ENCODE measurements around the gene MAP4K4. TPM values are rescaled to one million over a fixed set of nuclear protein-coding genes. Genes with fewer than 3 reads are reported as not detected.

MAP4K4 gene
- total RNA-seq, 2 donors from 2014 or later: 53.5 to 75.8 TPM

DNA sequence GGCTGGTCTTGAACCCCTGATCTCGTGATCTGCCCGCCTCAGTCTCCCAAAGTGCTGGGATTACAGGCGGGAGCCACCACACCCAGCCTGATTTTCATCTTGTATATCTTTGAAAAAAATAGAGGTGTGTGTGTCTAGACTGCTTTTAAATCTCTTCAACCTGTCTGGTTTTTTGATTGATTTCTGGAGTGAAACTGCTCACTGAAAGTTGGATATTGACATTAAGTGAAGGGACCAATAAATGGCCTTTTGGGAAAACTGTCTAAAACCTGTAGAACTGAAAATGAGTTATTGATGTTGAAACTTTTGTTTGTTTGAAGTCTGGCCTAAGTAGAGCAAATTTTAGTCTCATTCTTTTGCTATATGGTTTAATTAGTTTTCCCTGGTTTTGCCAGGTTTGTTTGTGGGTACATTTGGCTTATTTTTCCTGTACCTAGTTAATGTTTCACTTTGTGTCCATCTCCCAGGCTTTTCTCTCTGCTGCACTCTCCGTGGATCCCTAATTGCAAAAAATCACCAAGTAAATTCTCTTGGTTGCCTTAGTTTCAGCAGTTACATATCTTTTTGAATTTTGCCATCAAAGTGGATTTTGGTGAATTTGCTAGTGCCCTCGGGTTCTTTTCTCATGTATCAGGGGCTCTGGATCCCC, 144.3 kb downstream of the MAP4K4 start:
- intact Hi-C loops (cut with DNase I): loop anchor here in 1 of 2 donors (10.0 kb wide), 1 partner anchor 407 kb away; no protein-coding TSS in a partner anchor
- no peak for DNase-seq (ENCODE audit: low spot score)

GRCh38 chr2:101842471-101842870, 145.0 kb downstream of the MAP4K4 start:
- intact Hi-C loops (cut with DNase I): loop anchor here in 1 of 2 donors (10.0 kb wide), 1 partner anchor 408 kb away; no protein-coding TSS in a partner anchor

DNA sequence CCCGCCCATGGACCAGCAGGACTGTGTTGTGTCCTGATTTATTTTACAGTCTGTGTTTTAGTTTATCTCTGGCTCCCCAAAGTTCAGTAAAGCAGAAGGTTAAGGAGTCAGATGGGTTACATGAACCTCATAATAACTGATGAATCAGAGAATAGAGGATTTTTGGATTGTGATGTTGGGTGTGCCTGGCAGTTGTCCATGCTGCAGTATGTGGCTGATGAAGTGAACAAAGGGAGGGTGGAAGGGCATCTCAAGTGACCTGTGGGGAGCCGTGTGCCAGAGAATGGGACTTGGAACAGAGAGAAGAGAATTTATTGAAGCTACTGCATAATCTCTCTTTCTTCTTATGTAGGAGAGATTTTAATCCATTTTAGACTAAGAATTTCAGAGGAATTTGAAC, 145.5 kb downstream of the MAP4K4 start:
- no peak for DNase-seq (ENCODE audit: low spot score)
- intact Hi-C loops (cut with DNase I): loop anchor here in 1 of 2 donors (10.0 kb wide), 1 partner anchor 408 kb away; no protein-coding TSS in a partner anchor

More at GRCh38 chr2:101842471-101842870, 145.0 kb downstream of the MAP4K4 start:
- no peak for DNase-seq (ENCODE audit: low spot score)

- DNase-seq (ENCODE audit: low spot score): no peak
- intact Hi-C loops (cut with DNase I): loop anchor here in 1 of 2 donors (10.0 kb wide), 1 partner anchor 409 kb away; no protein-coding TSS in a partner anchor
Observed at GRCh38 chr2:101843471-101843870, 146.0 kb downstream of the MAP4K4 start.

DNA sequence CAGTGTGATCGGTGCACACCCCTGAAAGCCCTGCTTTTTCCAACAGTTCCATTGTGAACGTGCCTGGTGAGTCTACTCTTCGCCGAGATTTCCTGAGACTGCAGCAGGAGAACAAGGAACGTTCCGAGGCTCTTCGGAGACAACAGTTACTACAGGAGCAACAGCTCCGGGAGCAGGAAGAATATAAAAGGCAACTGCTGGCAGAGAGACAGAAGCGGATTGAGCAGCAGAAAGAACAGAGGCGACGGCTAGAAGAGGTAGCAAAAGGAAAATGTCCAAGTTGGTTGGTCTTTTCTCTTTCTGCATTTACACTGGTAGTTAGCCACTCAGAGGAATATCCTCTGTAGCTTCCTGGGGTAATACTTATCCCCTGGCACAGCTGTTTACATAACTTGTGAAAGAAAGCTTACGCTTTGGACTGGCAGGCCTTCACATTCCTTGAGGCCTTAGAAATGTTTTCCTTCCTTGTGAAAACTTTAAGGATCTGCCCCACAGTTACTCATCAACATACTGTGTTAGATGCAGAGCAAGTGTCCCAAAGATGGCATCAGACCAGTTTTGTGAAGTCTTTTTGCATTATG, 146.6 kb downstream of the MAP4K4 start:
- DNase-seq (ENCODE audit: low spot score): no peak
- intact Hi-C loops (cut with DNase I): loop anchor here in 1 of 2 donors (10.0 kb wide), 1 partner anchor 409 kb away; no protein-coding TSS in a partner anchor

DNA sequence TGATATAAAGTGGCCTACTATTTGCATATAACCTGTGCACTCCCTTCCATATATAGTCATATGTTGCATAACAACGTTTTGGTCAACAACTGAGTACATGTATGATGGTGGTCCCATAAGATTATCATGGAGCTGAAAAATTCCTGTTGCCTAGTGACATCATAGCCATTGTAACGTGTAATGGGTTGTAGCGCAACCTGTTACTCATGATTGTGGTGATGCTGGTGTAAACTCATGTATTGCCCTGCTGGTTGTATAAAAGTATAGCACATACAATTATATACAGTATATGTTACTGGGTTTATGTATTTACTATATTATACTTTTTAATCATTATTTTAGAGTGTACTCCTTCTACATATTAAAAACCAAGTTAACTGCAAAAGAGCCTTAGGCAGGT, 149.5 kb downstream of the MAP4K4 start:
- intact Hi-C loops (cut with DNase I): loop anchor here in 1 of 2 donors (10.0 kb wide), 1 partner anchor 412 kb away; no protein-coding TSS in a partner anchor
- DNase-seq (ENCODE audit: low spot score): no peak

GRCh38 chr2:101847661-101848339, 150.3 kb downstream of the MAP4K4 start:
- DNase-seq (ENCODE audit: low spot score): no peak
- intact Hi-C loops (cut with DNase I): loop anchor here in 1 of 2 donors (10.0 kb wide), 1 partner anchor 413 kb away; no protein-coding TSS in a partner anchor

- intact Hi-C loops (cut with DNase I): loop anchor here in 1 of 2 donors (10.0 kb wide), 1 partner anchor 414 kb away; no protein-coding TSS in a partner anchor
- DNase-seq (ENCODE audit: low spot score): no peak
Observed at GRCh38 chr2:101848769-101849410, 151.4 kb downstream of the MAP4K4 start.

- intact Hi-C loops (cut with DNase I): no loop called here
Observed at GRCh38 chr2:101850450-101850849, 152.9 kb downstream of the MAP4K4 start.

DNA sequence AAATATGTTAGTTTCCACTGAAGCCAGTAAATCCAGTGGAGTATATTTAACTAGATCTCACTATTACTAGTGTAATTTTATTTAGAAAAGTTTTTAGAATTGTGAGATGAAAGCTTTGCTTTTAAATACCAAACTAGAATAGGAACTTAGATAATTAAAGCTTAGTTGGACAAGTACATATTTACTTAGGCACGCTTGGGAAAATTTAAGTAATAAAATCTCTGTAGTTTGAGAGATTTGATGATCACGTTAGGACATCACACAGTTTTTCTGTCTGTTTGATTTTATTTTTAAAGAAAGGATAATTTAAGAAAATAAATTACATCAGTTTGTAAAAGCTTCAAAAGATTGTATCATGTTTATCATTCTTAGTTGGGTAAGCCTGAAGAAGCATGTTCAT, 153.5 kb downstream of the MAP4K4 start:
- intact Hi-C loops (cut with DNase I): no loop called here
- no peak for DNase-seq (ENCODE audit: low spot score)

More at GRCh38 chr2:101850450-101850849, 152.9 kb downstream of the MAP4K4 start:
- no peak for DNase-seq (ENCODE audit: low spot score)

GRCh38 chr2:101852824-101853223, 155.3 kb downstream of the MAP4K4 start:
- no peak for DNase-seq (ENCODE audit: low spot score)
- intact Hi-C loops (cut with DNase I): no loop called here

GRCh38 chr2:101854877-101855276, 157.4 kb downstream of the MAP4K4 start:
- DNase-seq (ENCODE audit: low spot score): no peak
- intact Hi-C loops (cut with DNase I): no loop called here

DNA sequence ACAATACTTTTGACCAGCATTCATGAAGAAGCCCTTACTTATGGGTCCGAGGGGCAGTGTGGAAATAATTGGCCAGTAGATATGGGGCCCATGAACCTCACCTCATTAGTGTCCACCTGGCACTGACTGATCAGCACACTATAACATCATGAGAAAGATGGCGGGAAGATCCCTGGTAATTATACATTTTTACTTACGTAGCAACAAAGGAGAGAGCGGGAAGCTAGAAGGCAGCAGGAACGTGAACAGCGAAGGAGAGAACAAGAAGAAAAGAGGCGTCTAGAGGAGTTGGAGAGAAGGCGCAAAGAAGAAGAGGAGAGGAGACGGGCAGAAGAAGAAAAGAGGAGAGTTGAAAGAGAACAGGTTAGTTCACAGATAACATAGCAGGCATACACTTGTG, 158.3 kb downstream of the MAP4K4 start:
- DNase-seq (ENCODE audit: low spot score): no peak
- intact Hi-C loops (cut with DNase I): no loop called here

- DNase-seq (ENCODE audit: low spot score): no peak
Observed at GRCh38 chr2:101858246-101858645, 160.7 kb downstream of the MAP4K4 start.

DNA sequence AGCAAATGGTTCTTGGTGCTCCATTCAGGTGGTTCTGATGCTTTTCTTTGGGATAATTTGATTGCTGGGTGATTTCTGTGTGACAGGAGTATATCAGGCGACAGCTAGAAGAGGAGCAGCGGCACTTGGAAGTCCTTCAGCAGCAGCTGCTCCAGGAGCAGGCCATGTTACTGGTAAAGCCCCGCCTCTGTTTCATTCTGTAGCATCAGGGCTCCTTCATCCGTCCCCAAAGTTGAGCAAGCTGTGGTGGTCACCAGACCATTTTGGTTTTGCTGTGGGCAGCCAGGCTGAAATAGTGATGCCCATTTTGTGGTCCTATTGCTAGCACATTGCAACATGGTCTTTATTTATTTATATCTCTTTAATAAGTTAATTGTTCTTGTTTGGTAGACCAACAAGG, 161.4 kb downstream of the MAP4K4 start:
- intact Hi-C loops (cut with DNase I): no loop called here
- DNase-seq (ENCODE audit: low spot score): no peak

More at GRCh38 chr2:101858246-101858645, 160.7 kb downstream of the MAP4K4 start:
- intact Hi-C loops (cut with DNase I): no loop called here

- intact Hi-C loops (cut with DNase I): no loop called here
- no peak for DNase-seq (ENCODE audit: low spot score)
Observed at GRCh38 chr2:101859604-101860003, 162.1 kb downstream of the MAP4K4 start.

DNA sequence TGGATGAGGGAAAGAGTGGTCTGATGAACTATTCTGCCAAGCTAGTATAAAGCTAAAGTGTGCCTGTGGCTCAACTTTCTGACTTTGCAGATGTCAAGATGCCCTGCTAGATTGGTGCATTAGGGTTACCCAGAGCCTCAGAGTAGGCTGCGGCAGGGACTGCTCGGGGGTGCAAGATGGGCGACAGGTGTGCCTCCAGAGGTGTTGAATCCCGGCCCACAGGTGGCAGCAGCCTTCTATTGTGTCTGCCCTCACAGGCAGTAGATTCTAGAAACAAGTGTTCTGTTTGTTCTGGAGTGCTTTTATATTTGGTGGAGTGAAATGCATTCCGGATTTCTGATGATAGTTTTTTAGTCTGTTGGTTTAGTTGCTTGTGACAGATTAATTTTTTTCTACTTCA, 162.7 kb downstream of the MAP4K4 start:
- DNase-seq (ENCODE audit: low spot score): no peak
- intact Hi-C loops (cut with DNase I): no loop called here

DNA sequence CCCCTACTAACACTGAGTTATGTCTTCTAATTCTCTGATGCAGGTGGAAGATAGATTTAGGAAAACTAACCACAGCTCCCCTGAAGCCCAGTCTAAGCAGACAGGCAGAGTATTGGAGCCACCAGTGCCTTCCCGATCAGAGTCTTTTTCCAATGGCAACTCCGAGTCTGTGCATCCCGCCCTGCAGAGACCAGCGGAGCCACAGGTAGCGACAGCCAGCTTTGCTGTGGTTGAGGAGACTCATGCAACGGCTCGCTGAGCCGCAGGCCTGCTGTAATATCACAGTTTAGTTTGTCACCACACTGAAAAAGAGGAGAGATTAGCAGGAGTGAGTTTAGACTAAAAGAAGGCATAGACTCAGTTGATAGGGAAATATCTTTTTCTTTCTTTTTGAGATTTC, 163.3 kb downstream of the MAP4K4 start:
- intact Hi-C loops (cut with DNase I): no loop called here
- DNase-seq (ENCODE audit: low spot score): no peak

DNA sequence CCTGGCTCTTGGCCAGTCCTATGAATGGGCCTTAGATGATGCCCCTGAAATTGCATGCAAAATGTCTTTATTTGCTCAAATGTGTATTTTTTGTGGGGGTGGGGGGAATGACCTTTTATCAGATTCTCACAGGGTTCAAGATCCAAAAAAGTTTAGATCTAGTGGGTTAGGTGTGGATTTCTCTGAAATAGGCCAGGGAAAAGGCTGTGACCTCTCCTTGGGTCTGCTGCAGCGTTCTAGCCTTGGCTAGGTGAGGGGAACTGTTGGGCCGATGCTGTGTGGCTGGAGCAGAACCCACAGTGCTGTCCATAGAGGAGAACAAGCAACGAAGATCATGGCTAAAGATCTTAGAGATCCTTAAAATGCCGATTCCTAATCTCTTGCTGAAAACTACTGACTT, 163.9 kb downstream of the MAP4K4 start:
- DNase-seq (ENCODE audit: low spot score): no peak
- intact Hi-C loops (cut with DNase I): no loop called here
